Stimulated activated CD4-positive, alpha-beta T cell treated with anti-CD3 and anti-CD28 coated beads, TNF-alpha, amount 100 ng/mL, for 1 hour (primary cell): ENCODE measurements around the gene TMEM214.

Source experiments
- DNase-seq, 3 donors: peaks; one replicate each; pipeline ENCODE4 v3.0.0-alpha.2; 2020; ENCODE audit warnings: low read depth in 3 of 3, low spot score in 1 of 3

The TMEM214 gene

GRCh38 chr2:27009083-27009482, 23.7 kb upstream of the TMEM214 start:
- no peak for DNase-seq

GRCh38 chr2:27009716-27010115, 23.0 kb upstream of the TMEM214 start:
- DNase-seq, result no peak

DNA sequence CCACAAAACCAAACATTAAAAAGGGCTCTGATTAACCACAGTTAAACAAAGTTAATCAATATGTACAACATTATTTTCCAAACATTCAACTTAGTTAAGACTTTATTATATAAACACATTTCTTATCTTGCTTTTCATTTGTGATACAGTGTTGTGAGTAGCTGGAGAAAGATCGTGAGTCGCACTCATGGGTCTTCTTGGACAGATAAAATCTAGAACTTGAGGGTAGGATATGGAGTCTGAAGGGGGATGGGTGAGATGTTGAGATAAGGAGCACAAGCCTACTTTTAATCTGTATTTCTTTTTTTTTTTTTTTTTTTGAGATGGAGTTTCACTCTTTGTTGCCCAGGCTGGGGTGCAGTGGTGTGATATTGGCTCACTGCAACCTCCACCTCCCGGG, 22.6 kb upstream of the TMEM214 start:
- no peak for DNase-seq

DNA sequence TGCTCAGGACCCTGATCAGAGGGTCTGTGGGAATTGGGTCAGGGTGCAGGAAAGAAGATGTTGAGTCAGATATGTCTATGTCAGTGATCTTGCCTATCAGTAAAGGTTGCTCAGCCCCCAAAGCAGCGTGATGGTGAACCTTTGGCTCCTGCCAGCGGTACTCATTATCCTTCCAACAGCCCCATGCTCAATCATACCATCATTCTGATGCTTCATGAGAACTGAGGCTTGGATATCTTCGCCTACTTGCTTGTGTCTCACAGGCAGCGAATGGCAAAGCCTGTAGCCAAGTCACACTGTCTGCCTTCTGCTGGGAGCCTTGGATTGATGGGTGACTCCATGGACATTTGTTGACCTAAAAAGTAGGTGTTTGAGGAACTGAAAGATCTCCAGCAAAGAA, 19.0 kb upstream of the TMEM214 start:
- DNase-seq, result no peak

DNA sequence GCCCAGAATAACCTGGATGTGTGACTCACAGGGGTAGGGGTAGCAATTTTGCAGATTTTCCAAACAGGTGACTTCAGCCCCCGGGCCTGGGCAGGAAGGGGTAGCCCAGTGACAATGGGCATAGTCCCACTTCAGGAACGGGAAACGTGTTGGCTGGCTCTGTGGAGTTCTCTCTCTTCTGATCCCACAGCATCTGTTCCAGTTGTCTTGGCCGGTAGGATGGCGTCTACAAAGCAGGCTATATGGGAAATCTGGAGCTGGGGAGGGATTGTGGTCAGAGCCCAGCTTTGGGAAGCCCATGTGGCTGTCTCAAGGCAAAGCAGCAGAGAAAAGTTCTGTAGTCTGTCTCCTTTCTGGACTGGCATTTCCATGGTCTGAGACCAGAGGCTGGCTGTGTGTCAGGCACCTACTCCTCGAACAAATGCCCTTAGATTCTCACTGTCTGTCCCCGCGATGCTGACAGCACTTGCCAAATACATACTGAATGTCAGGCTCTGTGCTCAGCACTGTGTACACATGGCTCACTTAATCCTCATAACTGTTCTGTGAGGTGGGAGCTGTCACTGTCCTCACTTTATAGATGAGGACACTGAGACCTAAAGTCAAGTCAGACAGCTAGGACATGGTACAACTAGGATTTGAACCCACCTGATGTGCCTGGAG, 17.9 kb upstream of the TMEM214 start:
- DNase-seq, result no peak

- peak in 2 of 3 donors; percentile 10 to 32 for DNase-seq
Observed at GRCh38 chr2:27016801-27017325, 15.9 kb upstream of the TMEM214 start.

DNA sequence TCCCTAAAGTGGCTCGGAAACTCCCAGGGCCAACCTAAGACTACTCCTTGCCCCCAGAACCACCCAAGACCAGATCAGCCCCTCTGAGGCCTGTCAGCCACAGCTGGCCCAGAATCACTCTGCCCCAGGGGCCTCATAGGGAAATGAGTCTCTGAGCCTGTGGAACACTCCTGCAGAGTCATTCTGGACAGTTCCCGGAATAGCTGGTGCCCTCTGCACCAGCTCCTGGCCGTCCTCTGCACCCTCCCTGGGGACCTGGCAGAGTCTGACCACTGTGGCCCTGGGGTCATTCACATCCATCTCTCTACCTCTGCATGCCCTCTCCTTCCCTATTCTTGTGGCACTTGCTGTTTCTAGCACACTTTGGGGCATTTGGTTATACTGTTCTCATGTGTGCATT, 14.6 kb upstream of the TMEM214 start:
- DNase-seq, result no peak

- no peak for DNase-seq
Observed at GRCh38 chr2:27019459-27019858, 13.3 kb upstream of the TMEM214 start.

- no peak for DNase-seq
Observed at GRCh38 chr2:27019931-27020855, 12.6 kb upstream of the TMEM214 start.

DNA sequence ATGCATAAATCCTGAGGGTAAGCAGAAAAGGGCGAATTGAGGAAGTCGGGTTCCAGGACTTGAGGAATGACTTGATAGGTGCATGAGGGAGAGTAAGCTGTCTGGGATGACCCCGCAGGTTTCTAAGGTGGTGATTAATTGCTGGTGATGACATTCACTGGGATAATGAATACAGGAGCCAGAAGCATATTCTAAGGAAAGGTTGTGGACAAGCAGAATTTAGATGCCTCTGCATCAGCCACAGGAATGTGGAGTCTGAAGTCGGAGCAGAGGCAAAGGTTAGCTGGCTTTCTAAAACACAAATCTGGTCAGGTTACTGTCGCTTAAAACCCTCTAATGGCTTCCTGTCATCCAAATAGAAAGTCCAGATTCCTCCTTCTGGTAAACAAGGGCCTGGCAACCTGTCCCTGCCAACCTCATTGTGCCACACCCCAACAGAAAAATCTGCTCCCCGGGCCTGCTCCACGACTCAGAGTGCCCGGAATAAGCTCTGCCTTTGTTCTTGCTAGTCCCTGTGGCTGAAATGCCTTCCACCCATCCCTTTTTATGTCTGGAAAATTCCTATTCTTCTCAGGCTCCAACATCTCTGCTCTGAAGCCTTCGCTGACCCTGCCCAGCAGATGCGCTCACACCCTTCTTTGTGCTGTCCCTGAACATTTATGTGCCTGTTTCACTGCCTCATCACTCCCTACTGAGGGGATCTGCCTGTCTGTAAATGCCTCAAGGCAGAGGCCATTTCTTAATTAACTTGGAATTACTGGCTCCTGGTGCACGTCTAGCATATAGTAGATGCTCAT, 11.3 kb upstream of the TMEM214 start:
- no peak for DNase-seq

DNA sequence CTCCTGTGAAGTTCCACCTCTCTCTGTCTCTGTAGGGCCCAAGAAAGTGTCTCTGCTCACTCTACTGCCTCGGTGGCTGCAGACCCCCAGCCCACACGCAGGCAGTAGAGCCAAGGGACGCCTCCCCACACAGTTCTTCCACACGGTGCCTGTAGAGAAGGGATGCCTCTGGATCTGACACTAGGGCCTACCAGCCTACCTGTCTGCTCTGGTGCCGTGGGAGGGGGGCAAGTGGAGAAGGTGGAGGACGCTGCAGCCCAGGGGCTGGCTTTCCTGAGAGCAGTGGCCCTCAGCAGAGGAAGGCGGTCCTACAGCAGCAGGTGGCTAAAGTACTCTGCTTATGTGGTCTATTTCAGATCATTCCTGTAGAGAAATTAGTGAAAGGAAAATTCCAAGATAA, 9.0 kb upstream of the TMEM214 start:
- DNase-seq, result no peak

DNA sequence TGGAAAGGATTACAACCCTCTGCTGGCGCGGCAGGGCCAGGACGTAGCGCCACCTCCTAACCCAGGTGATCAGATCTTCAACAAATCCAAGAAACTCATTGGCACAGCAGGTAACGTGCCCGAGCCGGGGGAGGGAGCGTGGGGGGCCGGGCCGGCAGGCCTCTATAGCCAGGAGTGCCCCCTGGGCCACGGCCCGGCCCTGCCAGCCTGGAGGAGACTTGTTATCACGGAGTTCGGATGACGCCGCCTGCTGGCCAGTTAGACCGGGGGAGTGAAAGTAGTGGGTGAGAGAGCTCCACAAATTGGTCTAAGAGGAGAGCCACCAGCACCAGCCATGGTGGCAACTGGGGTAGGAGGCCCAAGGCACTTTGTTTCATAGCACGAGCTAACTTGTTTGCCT, 8.6 kb upstream of the TMEM214 start:
- DNase-seq, result no peak

- DNase-seq, result no peak
Observed at GRCh38 chr2:27024812-27025211, 8.0 kb upstream of the TMEM214 start.

GRCh38 chr2:27025281-27025800, 7.4 kb upstream of the TMEM214 start:
- no peak for DNase-seq

- no peak for DNase-seq
Observed at GRCh38 chr2:27025861-27026851, 6.6 kb upstream of the TMEM214 start.

- DNase-seq, result no peak
Observed at GRCh38 chr2:27027211-27027651, 5.5 kb upstream of the TMEM214 start.

DNA sequence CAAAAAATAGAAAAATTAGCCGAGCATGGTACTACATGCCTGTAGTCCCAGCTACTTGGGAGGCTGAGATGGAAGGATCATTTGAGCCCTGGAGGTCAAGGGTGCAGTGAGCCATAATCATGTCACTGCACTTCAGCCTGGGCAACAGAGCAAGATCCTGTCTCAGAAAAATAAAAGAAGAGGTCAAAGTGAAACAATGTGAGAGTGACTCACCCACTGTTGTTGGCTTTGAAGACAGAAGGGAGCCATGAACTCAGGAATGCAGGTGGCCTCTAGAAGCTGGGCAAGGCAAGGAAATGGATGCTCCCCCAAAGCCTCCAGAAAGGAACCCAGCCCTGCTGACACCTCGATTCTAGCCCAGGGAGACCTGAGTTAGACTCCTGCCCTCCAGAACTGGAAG, 3.7 kb upstream of the TMEM214 start:
- no peak for DNase-seq

DNA sequence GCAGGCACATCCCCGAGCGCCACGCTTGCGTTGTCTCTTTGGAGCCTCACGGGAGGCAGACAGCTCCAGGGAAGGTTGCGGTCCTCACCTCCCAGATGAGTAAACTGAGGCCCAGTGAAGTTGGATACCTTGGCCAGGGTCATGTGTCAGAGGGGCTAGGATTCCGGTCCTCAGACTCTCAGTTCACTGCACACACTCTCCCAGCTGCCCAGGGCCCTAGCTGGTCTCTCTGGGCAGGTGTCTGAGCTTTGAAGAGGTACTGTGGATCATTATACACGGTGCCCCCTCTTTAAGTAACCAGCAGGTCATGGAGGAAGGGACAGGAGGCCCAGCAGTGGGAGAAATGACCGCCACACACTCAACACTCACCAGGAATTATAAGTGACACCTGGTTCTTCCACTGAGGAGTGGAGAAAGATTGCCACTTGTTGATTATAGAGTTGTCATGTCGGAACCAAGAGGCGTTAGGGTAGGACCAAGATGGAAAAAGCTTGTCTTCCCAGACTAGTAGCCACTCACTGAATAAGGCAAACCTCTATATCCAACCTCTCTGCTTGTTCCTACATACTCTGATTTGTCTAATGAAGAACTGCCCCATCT, 588 bp downstream of the TMEM214 start:
- DNase-seq, result no peak

DNA sequence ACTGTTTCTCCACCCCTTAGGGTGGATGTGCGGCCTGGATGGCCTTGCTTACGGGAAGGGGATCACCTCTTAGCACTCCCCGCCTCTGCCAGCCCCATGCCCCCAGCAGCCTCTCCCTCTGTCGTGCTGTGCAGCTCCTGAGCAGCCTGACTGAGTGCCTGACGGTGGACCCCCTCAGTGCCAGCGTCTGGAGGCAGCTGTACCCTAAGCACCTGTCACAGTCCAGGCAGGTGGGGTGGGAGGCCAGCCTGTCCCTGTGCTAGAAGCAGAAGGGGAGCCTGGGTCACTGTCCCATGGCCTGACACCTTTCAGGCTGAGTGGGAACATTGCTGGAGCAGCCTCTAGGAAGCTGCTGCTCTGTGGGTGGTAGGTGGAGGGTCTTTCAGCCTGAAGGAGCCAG, 5.2 kb downstream of the TMEM214 start:
- DNase-seq, result no peak
